GM19372 (cell line): ENCODE results near the gene MB21D2.

ENCODE experiments used
- ATAC-seq: cut with Tn5 transposase; IDR thresholded peaks from one replicate; pipeline ENCODE4 v1.9.1; 2021; ENCODE audit warnings: mild to moderate bottlenecking, low read depth, moderate library complexity; ENCODE audit not compliant: unreplicated experiment

MB21D2 gene

GRCh38 chr3:192927016-192927415 is 9.4 kb upstream of the MB21D2 start:
- ATAC-seq = no peak

DNA sequence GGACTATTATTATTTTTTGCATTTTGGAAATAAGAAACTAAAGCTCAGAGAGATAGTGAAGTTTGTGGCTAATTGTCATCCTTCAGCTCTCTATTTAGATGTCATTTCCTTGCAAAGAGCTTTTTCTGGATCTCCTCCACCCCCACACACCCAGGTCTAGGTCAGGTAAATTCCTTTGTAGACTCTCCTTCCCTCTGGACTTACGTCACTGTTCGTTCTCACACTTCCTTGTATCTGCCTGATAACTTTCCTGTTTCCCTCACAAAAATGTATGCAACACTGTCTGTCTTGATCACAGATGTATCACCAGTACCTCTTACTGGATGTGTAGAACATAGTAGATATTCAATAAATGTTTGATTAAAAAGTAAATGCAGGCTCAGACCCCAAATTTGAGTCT is 6.1 kb upstream of the MB21D2 start:
- no peak for ATAC-seq

GRCh38 chr3:192921793-192922192 is 4.1 kb upstream of the MB21D2 start:
- ATAC-seq = no peak

DNA sequence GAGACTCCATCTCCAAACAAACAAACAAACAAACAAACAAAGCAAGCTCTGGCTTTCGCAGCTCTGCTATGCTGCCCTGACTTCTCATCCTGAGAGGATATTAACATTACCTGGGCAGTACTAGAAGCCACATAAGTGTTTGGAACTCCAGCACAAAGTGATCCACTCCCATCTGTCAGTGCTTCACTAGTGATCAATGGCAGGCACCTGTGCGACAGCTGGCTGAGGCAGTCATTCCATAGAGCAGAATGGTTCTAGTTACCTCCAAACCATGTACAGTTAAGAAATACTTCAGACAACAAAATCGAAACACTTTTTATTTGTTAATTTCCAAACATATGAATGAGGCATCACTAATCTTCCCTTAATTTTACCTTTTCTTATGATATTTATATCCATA is 2.8 kb upstream of the MB21D2 start:
- no peak for ATAC-seq

DNA sequence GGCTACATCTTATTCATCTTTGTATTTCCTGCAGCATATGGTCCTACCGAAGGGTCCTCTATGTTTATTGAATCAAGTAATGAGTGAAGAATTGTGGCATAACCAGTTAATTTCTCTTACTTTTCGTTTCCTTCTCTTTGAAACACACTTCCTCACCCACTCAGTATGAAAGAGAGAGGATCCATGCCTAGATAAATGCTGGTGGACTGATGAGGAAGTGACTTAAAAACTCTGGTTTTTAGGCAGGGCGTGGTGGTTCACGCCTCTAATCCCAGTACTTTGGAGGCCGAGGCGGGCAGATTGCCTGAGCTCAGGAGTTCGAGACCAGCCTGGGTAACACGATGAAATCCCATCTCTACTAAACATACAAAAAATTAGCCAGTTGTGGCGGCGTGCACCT is 2.2 kb upstream of the MB21D2 start:
- no peak for ATAC-seq

DNA sequence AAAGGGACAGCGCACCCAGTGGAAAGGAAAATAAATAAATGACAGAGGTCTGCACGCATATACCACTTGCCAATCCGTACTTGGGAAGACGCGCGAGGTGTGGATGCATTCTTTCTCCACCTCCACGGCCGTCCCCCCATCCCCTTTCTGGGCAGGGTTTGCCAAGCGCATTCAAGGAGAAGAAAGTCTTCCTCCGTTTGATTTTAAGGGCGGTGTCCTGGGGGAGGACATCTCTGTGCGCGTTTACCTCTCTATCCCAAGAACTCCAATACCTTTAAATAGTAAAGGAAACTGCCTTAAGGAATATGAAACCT is 576 bp upstream of the MB21D2 start:
- no peak for ATAC-seq

- peak; percentile 28 for ATAC-seq
Observed at GRCh38 chr3:192917028-192917403, 640 bp downstream of the MB21D2 start.

GRCh38 chr3:192916371-192917027 is 1.2 kb downstream of the MB21D2 start:
- ATAC-seq = peak; percentile 2

GRCh38 chr3:192915722-192916121 is 1.9 kb downstream of the MB21D2 start:
- ATAC-seq = no peak

GRCh38 chr3:192915304-192915703 is 2.4 kb downstream of the MB21D2 start:
- peak; percentile 33 for ATAC-seq

GRCh38 chr3:192914848-192915247 is 2.8 kb downstream of the MB21D2 start:
- no peak for ATAC-seq

DNA sequence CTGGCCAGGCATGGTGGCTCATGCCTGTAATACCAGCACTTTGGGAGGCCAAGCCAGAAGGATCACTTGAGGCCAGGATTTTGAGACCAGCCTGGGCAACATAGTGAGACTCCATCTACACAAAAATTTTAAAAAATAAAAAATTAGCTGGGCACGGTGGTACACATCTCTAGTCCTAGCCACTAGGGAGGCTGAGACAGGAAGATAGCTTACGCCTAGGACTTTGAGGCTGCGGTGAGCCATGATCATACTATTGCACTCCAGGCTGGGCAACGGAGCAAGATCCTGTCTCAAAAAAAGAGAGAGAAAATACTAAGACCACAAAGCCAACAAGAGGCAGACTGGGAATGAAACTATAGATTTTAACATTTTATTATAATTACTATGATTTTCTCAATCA is 4.1 kb downstream of the MB21D2 start:
- no peak for ATAC-seq

GRCh38 chr3:192911293-192911692 is 6.4 kb downstream of the MB21D2 start:
- no peak for ATAC-seq

DNA sequence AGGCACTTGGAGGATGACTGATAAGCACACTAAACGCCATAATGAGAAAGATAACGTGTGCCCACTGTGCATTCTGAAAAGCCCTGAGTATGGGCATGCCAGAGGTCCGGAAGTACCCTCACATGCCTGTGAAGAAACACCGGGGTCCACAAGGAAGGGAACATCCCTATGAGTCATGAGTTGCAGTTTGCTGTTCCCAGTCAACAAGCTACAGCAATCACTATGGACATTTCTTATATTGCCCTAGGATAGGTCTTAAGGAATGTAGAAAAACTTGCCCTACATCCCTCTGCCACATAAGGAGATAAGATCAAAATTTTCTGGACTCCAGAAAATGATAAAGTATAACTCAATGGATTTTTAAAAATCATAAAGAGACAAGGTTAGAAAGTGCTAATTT is 9.9 kb downstream of the MB21D2 start:
- no peak for ATAC-seq

DNA sequence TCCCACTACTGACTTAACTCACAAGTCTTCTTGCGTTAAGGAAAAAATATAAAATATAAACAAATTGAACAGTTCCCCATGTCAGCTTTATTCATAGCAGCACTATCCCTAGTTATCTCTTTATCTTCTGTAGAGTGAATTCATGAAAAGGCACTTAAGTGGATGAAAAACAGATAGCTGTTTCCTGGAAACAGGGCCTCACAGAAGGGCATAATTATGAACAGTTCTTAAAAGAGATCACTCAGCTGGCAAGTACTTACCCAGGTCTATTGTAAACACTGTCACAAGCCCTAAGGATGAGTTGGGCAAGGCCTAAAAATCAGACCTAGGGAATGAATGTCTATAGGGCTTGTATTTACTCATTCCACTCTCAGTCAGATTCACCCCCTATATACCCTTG is 10.7 kb downstream of the MB21D2 start:
- ATAC-seq = no peak

DNA sequence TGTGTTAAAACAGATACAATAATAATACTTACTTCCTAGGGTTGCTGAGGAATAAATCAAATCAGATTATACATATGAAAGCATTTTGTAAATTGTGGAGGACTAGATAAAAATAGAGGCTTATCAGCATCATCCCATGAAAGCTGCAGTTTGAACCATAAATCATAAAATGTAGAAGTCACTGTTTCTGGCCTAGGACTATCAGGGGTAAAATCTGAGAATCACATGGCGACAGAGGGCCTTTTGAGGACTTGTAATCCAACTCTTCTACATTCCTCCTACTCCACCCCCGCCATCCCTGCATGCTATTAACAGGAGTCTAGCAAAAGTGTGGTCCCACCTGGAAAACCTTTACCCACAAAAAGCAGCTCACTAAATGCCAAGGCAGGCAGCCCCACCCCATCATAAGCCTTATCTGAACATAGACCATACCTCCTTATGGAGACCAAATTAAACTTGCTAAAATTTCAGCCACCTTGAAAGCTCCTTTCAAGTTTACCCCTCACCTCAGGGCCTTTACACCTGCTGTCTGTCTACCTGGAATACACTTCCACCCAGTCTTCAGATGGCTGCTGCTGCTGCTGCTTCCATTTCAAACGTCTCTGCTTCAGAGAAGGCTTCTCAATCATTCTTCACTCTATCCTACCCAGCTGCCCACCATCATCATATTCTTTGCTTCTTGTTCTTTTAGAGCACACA is 11.5 kb downstream of the MB21D2 start:
- ATAC-seq = no peak

GRCh38 chr3:192904632-192905289 is 12.9 kb downstream of the MB21D2 start:
- no peak for ATAC-seq

- ATAC-seq = no peak
Observed at GRCh38 chr3:192902549-192902948, 15.1 kb downstream of the MB21D2 start.

DNA sequence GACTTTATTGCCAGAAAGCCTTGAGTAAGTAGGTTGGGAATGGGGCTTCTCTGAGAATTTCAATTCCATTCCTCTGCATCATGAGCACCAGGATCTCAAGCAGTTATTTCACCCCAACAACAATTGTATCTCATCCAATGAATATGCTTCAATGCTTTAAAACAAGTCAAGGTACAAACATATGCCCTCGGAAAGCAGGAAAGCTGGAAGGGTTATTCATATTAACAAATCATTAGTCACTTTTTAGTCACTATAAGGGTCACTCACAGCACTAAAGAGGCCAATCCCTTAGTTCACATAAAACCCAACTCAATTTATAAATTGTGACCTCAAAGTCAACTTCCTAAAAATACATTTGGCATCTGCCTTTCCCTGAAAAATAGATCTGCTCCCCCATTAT is 16.2 kb downstream of the MB21D2 start:
- no peak for ATAC-seq

GRCh38 chr3:192899540-192899982 is 18.1 kb downstream of the MB21D2 start:
- no peak for ATAC-seq

GRCh38 chr3:192897005-192897404 is 20.7 kb downstream of the MB21D2 start:
- ATAC-seq = no peak

DNA sequence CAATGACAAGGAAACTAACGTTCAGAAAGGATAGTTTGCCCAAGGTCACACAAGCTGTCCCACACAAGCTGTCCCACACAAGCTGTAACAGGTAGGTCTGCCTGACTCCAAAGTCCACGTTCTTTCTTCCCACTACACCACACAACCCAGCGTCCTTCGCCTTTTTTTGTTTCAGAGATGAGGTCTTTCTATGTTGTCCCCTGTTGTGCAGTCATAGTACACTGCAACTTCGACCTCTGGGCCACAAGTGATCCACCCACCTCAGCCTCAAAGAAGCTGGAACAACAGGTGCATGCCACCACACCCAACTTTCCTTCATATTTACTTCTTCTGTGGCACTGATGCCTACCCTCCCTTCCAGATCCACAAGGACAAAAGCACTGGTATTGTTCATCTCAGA is 21.4 kb downstream of the MB21D2 start:
- no peak for ATAC-seq
